Keratinocyte (primary cell): Measurements from ENCODE around the gene PCNT.

ENCODE experiments used
- CTCF ChIP-seq, 3 experiments: IDR thresholded peaks in 1 of 3; conservative IDR thresholded peaks in 1 of 3; optimal IDR thresholded peaks in 1 of 3; 2 replicates in 2 of 3; 3 replicates in 1 of 3; pipeline versions ENCODE3 to v1.5.1; 2011; ENCODE audit warnings: low read length in 3 of 3, mild to moderate bottlenecking in 3 of 3, moderate library complexity in 2 of 3, control low read depth in 1 of 3, inconsistent platforms in 1 of 3; ENCODE audit not compliant: insufficient read depth in 2 of 3; ENCODE audit errors: extremely low read depth in 1 of 3
- EZH2 ChIP-seq: IDR thresholded peaks from one replicate; pipeline ENCODE4 v1.6.1; 2012; ENCODE audit warnings: inconsistent platforms, mild to moderate bottlenecking, low read length, moderate library complexity

DNA sequence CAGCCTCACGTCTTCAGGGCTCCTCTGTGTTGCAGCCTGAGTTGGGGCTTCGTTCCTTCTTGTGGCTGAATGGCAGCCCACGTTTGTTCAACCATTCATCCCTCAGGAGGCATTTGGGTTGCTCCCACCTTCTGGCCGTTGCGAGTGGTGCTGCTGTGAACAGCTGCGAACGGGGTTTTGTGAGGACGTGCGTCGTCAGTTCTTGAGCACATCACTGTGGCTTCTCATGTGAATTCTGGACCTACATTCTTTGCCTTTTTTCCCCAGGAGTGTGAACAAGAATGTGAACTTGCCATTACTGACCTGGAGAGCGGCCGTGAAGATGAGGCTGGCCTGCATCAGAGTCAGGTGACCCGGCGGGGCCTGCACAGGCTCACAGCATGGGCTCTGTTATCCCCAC is 21.9 kb downstream of the PCNT start:
- TF ChIP-seq CTCF (optimal IDR thresholded peaks at IDR 0.05 in 1 of 3, IDR thresholded peaks at IDR 0.05 in 1 of 3, conservative IDR thresholded peaks at IDR 0.05 in 1 of 3; ENCODE audit: extremely low read depth in 1 of 3, insufficient read depth in 2 of 3, low read length in 3 of 3) (no peak), EZH2 (no peak)
